NCI-H226 (cell line): Measurements from ENCODE around the gene MAML3.

Experiments
- DNase-seq: peaks from one replicate; pipeline ENCODE4 v3.0.0-alpha.2; 2015

The MAML3 gene

DNA sequence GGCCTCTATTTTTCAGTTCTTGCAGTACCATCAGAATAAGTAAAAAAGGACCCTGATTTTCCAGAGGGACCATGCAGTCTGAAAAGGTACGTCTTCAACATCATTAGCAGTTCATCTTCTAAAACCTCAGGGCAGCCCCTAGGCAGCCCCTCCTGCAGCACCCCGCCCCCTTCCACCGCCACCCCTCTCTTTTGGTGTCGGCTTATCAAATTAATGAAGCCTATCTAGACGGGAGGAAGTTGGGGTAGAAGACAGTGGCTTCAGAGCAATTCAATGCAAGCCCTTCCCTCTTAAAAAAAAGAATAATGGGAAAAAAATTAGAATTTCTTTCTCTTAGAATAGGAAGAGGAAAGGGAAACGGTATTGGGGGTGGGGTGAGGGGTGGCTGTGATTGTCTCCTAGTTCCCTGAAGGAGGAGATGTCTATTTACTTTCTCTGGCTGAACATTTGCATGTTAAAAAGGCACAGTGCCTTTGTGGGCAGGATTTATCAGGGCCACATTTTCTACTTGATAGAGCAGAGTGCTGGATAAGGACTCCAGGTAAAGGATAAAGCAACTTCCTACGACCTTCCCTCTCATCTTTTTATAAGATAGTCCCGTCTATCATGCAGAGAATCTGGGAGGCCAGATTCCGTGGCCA, 329.0 kb downstream of the MAML3 start:
- DNase-seq, result no peak

DNA sequence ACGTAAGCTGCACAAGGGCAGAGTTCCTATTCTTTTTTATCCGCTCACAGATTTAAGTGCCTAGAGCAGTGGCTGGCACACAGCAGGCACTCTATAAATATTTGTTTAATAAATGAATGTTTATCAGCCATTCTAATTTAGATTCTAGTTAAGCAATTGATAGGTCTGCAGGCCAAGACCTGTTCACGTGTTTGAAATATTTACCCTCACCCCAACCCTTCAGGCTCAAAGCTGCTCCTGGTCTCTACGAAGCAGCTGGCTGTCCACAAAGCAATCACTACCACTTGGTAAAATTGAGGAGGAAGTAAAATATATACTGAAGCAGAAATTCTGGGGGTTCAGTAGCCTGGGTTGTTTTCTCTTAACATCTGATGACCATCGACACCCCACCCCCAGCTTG, 330.2 kb downstream of the MAML3 start:
- no peak for DNase-seq

DNA sequence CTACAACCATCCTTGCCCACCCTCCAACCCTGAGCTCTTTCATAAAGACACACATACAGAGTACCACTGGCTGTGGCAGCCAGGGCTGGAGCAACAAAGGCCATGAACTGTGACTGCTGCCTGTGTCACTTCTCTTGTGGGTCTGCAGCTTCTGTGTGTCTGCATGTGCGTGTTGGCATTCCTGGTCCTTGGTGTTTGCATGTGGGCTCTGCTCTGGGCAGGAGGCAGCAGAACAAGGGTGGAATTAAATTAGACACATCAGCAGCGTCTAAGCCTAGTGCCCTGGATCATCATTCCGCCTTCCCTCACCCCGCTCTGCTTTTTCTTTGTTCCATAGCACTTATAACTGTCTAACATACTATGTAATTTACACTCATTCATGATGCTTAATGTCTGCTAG, 330.6 kb downstream of the MAML3 start:
- DNase-seq, result no peak

DNA sequence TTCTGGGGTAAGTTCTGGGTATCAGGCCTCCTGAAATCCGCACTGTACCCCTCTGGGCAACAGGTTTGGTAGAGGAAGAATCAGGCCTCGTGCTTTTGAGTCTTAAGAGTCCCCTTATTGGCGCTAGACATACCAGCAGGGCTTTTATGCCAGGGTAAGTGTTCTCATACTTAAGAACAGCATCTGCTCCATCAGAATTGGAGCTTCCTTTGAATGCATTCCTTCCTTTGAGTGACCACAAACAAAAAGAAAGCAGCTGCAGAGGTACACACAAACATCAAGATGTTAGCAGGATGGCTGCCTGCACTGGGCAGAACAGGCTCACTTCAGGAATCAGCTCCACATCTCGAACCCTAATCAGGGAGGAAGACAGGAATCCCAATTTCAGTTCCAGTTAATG, 331.6 kb downstream of the MAML3 start:
- no peak for DNase-seq

DNA sequence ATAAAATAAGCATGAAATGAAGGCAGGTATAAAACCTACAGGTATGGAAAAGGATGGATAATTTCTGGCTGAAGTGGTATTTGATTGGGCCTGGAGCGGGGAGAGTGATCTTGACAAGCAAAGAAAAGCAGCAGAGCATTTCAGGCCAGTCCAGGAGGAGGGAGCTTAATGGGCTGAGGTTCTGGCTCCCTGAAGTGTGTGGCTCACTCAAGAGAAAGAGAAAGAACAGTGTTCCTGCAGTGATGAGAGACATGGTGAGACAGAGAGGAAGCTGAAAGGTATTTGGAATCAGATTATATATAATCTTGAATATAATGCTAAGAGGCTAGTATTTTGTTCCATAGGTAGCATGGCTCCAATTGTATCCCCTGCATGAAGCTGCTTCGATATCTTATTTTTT, 334.9 kb downstream of the MAML3 start:
- no peak for DNase-seq

DNA sequence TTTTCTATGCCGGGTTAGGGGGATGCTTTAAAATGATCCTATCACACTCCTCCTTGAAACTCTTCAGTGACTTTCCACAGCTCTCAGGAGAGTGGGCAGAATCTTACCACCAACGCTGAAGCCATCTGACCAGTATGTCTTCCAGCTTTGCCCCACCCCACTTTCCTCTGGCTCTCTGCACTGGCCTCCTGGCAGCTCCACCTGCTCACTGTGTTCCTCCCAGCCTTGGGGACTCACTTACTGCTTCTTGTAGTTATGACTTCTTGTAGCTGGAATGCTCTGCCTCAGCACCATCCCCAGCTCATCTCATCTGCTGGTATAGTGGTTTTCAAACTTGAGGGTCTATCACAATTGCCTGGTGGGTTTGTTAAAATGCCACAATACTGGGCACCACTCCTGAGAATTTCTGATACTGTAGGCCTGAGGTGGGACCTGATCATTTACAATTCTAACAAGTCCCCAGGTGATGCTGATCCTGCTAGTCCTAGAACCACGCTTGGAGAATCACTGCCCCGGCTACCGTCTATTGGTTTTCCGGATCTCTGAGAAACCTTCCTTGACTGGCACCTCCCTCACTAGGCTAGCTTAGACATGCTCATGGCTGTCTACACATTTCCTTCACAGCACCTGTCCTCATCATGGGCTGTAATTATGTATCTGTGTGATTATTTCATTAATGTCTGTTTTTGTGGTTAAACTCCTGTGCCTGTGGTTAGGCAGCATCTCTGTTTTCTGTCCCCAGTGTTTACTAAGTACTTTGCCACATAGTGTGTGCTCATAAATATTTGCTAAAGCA, 336.1 kb downstream of the MAML3 start:
- no peak for DNase-seq

DNA sequence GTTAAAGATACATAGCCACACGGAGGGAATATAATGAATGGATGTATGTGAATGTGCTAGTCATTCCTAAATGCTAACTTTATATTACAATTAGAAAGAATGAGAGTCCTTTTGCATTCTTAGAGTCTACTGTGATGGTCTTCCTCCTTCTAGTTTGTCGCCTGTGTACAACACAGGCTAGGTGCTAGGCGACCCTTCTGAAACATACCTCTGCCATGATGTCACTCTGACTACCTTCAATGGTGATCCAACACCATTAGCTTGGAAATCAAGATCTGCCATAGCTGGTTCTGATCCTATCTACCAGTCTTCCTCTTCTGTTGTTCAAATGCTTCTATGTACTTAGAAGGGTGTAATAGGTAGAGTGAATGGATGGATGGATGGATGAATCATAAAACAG, 337.1 kb downstream of the MAML3 start:
- DNase-seq, result no peak

DNA sequence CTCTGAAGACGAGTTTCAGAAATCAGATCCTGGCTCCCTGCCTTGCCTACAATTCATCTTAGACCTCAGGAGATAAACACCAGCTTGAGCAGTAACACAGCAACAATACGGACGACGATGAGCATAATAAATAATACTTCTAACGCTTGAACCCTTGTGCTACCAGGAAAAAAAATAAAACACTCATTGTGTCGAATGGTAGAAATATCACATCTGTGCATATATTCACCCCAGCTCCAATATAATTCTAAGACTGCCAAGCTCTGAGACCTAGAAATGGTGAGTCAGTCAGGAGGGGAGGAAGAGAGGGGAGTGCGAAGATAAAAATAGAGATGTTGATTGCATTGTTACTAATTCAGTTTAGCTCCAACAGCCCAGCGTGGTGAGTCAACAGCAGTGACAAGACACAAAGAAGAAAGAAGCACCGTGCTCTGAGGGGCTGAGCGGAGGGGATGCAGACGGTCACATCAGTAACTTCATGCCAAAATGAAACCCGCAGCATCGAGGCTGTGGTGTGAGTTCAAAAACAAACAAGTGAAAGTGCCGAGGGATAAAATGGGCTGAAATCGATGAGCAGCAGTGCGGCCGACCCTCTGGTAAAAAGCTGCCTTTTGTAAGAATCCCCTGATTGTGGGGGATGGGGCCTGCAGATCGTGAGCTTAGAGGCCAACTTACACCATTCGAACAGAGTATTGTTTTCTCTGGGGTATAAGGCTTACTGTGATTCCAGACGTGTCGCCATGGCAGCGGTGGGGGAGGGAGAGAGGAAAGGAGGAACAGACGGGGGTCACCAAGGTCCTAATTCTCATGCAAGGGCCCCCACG, 338.0 kb downstream of the MAML3 start:
- peak; percentile 54 for DNase-seq

DNA sequence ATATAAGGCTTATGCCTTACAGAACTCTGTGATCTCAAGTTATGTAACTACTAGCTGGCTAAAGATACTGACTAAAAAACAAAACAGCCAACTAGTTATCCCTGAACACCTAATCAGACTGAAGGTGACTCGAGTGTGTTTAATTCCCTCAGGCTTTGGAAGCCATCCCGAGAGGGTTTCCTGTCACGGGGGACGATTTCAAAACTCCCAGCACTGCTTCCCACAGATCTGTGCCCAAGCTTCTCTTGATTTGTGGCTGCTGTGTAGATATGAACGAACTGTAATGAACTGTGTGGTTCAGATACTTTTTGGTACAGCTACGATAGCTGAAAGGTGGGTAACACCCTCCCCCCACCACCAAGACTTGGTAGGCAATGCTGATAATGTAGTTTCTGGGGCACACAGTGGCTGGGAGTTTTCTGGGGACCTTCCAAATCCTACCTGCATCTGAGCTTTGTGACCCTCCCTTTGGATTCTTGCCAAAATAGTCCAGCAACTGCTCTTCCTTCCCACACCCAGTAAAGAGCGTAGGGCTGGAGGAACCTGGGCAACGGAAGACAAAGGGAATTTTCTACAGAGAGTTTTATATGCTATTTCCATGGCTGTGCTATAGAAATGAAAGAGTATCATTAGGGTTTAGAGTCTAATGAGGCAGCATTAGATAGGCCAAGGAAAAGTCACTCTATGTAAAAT, 339.5 kb downstream of the MAML3 start:
- DNase-seq, result peak; percentile 15

DNA sequence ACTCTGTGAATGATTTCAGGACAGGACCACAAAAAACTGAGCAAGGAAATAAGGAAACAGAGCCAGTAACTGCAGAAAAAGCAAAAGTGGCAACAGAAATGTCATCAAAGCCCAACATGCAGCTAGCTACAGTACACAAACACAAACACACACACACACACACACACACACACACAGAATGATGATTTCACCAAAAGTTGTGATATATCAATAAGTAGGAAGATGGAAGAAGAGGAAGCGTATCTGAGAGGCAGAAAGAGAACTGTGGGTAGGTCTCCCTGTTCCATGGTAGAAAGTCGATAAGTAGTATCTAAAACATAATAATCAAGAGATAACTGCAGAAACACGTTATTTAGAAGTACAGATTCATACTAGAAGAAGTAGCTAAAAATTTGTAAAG, 340.1 kb downstream of the MAML3 start:
- DNase-seq, result no peak

DNA sequence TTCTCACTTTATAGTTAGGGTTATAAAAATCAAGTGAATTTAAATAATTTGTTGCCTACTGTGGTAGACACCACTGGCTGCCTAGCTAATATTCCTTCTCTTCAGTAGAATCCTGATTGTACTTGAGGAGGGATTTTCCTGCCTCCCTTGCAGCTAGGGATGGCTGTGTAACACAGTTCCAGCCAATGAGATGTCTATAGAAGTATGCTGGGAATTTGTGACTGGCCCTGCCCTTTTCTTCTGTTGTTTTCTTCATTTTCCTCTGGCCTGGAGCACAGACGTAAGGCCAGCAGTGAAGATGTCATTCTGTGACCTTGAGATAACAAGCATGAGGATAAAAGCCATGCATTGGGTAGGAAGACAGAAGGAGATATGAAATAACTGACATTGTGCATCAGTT, 343.3 kb downstream of the MAML3 start:
- DNase-seq, result no peak

DNA sequence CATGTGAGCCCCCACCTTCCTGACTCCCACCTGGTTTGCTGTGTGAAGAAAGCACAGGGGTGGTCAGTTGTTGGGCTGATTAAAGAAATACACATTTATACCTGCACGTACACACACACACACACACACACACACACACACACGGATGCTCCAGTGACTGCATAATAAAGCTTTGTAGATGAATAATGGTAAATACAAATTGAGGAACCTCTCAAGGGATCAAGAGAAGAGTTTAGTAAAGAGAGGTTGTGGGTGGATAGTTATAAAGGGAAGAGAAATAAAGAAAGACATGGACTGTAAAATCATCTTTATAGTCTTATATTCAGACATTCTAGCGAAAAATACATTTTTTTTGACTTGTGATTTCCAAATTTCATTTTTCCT, 344.2 kb downstream of the MAML3 start:
- no peak for DNase-seq

DNA sequence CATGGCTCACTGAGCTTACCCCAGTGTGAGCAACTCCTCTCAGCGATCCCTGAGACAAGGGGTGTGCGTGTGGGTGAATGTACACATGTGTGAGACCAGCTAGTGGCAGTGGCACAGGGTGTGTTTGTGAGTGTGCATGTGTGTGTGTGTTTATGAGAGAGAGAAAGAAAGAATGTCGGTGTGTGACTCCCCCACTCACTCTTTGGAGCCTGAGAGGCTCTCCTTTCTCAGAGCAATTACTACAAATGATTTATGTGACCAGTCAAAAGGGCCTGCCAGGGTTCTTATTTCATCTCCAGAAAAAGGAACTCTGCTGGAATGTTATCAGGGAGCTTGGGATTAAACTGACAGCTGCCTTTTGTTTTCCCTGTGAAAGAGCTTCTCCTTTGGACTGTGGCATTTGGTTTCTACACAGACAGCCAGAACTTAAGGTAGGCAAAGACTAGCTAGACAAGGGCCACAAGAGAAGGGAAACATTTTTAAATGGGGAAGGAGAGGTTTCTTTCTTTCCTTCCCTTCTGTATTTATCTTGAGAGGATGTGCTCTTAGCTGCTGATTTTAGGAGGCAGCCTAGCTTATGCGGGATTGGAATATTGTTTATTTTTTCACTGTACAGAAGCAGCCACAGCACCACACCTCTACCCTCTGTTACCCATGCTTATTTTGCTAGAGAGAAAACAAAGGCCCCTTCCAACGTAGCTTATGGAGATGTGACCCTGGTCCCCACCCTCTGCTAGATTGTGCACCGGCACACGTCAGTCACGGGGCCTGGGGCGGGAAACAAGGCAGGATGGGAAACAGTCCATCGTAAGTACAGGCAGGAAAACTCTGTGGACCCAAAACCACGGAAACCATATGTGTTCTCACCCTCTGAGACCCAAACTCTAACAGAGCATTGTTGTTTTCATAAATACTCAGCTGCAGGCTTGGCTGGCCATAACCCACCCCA, 344.9 kb downstream of the MAML3 start:
- peak; percentile 36 for DNase-seq

DNA sequence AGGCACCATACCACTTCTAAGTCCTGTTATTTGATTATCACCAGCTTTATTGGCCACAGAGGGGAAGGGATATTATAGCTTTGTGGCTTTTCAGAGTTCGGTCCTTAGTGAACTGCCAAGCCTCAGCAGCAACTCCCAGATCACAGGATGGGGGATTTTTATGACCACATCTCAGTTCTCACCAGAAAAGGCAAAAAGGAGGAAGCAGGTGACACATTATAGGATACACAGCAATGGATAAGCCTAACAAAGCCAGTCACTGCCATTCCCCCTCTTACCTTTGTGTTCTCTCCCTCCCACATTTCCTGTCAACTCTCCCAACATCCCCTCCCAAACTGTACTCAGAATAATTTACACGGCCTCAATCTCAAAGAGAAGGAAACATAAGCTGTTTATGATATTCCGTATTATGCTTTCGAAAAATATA, 345.6 kb downstream of the MAML3 start:
- DNase-seq, result no peak

DNA sequence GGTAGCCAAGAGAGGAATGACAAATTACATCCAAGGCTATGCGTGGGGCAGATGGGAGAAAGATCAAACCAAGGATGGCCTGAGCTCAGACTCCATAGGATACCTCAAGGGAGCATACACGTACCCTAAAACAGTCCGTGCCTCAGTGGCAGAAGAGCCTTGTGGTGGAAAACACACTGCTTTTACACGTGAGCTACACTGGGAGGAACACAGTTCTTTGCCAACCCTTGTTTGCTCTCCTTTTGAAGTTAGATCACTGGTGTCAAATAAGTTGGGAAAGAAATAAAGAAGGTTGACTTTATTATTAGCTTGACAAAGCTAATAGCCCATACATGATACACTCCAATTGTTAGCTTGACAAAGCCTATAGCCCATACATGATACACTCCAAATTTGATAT, 346.5 kb downstream of the MAML3 start:
- DNase-seq, result no peak

DNA sequence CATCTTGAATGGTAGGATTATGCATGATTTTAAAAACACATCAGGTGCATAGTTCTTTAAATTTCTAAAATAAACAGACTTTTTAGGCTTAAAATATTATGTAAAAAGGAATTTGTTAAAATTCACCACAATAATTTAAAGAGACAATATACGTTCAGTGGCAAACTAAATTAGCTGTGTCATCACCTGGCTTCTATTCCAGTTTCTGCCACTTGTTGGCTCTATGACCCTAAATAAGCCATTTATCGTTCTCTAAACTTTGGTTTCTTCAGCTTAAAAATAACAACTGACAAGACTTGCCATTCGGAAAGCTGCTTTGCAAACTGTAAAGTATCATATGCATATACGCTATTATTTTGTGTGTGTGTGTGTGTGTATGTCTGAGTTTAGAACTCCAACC, 347.1 kb downstream of the MAML3 start:
- no peak for DNase-seq

DNA sequence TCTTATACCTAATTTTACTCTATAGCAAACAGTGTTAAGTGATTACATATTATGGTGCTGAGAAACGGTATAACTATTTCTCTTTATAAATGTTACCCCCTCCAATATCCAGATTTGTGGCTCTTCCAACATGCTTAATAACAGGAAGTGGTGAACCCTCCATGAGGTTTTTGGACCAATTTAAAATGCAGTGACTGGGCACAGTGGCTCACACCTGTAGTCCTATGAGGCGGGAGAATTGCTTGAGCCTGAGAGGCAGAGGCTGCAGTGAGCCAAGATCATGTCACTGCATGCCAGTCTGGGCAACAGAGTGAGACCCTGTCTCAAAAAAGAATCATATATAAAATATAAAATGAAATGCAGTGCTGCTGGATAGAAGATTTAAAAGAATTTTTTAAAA, 351.1 kb downstream of the MAML3 start:
- no peak for DNase-seq

DNA sequence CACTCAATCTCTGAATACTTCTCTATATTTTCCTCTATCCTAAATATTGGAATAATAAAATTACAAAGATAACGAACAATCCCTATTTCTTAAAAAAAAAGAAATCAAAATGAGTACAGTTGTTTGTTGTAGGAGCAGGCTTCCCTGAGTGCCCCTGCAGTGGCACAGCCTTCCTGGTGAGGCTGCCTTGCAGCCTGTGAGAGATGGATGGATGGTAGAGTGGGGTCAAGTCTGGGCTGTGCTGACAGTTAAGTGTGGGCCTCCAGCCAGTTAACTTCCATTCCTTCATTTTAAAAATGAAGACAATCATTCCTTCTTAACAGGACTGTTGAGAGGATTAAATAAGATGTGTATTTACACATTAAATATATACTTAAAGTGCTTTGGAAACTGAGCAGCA, 351.5 kb downstream of the MAML3 start:
- no peak for DNase-seq

DNA sequence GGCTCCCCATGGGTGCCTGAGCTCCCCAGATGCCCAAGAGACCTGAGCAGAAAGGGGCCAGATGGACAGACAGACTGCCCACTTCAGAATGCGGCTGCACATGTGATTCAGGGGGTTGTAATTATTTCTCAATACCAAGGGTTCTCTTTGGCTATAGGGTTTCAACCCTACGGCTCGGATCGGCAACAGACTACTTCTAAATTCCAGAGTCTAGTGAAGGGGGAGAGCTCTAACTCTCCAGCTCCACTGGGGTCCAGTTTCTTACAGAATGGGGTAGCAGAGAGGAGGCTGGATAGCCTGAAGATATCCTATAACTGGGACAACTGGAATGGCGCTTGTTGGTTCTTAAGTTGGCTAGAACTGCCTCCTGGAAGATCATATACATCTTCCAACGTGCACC, 352.1 kb downstream of the MAML3 start:
- no peak for DNase-seq

DNA sequence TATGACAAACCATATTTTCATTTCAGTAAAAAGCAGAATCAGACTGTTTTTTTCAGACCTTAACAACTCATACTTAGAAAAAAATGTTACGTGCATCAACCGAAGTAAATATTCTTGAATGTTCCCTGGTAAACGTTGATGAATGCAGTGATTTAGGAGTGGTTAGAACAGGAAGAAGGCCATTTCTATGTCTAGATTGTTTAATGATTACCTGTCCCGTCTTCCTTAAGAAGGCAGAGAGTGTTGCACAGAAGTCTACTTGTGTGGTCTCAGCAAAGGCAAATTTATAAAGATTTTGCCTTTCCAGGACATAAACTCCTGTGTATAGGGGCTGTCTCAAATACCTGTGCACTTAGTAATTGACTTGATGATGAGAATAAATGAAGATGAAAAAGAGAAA, 353.9 kb downstream of the MAML3 start:
- DNase-seq, result no peak

DNA sequence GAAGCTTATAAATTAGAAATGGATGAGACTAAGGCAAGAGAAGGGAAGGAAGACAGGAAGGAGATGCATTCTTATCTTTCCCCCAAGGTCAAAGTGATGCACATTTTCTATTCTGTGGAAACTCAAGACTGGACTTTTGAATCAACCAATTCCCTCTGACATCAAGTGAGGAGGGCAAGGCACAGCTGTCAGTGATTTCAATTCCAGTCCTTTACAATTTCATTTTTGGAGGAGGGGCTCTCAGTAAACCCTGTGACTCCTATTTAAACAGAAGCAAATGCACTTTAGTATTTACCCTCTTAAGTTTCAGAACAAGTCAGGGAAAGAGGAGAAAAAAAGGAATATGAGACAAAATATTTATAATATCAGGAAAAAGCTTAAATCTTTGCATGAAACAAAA, 354.4 kb downstream of the MAML3 start:
- no peak for DNase-seq

DNA sequence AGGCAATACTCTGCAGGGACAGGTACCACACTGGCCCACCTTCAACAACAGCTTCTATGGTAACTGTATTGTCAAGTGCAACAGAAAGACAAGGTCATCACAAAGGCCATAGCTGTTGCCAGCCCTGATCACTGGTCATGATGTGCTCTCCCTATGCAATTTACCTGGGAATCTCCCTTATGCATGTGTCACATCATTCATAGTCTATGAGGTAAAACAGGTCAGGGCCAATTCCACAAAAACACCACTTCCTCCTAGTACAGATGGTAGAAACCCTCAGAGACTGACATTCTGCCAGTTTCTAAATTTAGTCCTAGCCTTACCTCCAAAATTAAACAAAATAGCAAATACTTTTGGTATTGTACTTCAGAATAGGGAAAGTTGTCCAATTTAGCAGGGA, 355.5 kb downstream of the MAML3 start:
- no peak for DNase-seq
